Measurements from ENCODE around the gene DPP6. TPM values are rescaled to one million over a fixed set of nuclear protein-coding genes. Genes with fewer than 3 reads are reported as not detected.
A peak's percentile ranks its signal among the peaks of the same experiment; 100 is the strongest.

The DPP6 gene
- total and polyA plus RNA-seq, 11 donors = 0.05 to 2.9 (median 0.11) TPM; not detected in 3

DNA sequence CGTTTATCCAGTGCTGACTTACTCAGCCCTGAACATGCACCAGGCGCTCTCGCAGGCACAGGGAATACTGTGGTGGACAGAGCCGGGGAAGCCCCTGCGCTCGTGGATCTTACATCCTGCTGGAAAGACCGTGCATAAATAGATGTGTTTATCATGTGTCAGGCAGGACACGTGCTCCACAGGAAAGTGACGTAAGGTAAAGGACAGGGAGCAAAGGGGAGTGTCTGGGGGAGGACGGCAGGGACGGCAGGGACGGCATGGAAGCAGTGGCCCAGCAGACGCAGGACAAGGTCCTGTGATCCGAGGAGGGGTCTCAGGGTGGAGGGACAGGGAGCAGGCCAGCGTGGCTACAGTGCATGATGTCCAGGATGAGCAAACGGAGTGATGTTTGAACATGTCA is 540.2 kb downstream of the DPP6 start:
- ATAC-seq = peak in 2 of 4 donors; percentile 32 to 50
- no peaks in the 10 kb centered on the region for H3K27me3 ChIP-seq
- peak in 2 of 5 donors; percentile 14 to 37 for DNase-seq
- peaks cover 0 to 4% (median 0%) of the 10 kb centered on the region in 12 donors for H3K9me3 ChIP-seq
- H3K27ac ChIP-seq = no peak overlapping the region
- TF ChIP-seq, protein P1, sequence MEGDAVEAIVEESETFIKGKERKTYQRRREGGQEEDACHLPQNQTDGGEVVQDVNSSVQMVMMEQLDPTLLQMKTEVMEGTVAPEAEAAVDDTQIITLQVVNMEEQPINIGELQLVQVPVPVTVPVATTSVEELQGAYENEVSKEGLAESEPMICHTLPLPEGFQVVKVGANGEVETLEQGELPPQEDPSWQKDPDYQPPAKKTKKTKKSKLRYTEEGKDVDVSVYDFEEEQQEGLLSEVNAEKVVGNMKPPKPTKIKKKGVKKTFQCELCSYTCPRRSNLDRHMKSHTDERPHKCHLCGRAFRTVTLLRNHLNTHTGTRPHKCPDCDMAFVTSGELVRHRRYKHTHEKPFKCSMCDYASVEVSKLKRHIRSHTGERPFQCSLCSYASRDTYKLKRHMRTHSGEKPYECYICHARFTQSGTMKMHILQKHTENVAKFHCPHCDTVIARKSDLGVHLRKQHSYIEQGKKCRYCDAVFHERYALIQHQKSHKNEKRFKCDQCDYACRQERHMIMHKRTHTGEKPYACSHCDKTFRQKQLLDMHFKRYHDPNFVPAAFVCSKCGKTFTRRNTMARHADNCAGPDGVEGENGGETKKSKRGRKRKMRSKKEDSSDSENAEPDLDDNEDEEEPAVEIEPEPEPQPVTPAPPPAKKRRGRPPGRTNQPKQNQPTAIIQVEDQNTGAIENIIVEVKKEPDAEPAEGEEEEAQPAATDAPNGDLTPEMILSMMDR (IDR thresholded peaks at IDR 0.05) = no peak
- TF ChIP-seq POLR2A (IDR thresholded peaks at IDR 0.05) = no peak
- intact Hi-C loops (cut with DNase I) = no loop called here
- no peaks in the 10 kb centered on the region for H3K4me1 ChIP-seq
- 32 to 47% (median 44%) methylated on average over 16 of the region's 16 CpGs for WGBS, 4 donors
- no peaks in the 10 kb centered on the region for H3K36me3 ChIP-seq
- no peak overlapping the region for H3K4me3 ChIP-seq

DNA sequence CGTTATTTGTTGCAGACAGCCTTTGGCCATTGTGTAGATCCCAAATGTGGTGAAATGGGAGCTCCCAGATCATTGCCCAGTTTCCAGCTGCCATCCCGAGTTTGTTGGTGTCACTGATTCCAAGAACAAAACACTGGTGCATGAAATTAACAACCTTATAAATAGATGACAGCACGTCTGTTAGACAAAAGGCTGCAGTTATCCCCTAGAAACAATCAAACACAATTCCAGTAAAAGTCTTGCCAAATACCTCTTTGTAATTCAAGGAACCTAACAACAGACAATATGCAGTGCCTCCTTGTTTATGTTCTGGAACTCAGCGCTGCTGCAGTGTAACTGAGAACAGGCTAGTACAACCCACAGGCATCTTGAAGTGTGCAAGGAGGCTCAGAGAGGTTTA is 546.2 kb downstream of the DPP6 start:
- Histone ChIP-seq H3K36me3 (no peaks in the 10 kb centered on the region), H3K4me3 (no peak overlapping the region), H3K27me3 (no peaks in the 10 kb centered on the region), H3K9me3 (no peaks in the 10 kb centered on the region), H3K4me1 (no peaks in the 10 kb centered on the region), H3K27ac (no peak overlapping the region)
- DNase-seq (no peak), ATAC-seq (no peak)
- intact Hi-C loops (cut with DNase I) = no loop called here
- TF ChIP-seq, protein P1 (IDR thresholded peaks at IDR 0.05) = no peak
- TF ChIP-seq POLR2A (IDR thresholded peaks at IDR 0.05) = no peak
- 67 to 75% (median 70%) methylated on average over 4 of the region's 4 CpGs for WGBS, 4 donors

DNA sequence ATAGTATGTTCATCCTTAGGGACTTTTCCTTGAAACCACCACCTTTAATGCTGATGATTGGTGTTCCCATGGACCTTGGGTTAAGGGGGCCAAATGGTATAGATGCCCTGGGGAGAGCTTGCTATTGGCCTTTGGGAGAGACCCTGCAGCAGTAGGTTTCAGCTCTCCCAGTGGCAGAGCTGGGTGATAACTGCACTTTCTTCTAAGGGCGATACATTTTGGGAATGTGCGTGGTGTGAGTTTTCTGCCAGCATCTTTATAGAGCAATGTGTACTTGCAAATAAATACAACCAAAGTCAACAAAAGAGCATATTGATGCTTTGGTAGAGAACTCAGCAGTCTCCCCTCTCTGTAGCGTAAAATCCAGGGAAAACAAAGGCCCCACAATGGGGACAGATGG is 546.7 kb downstream of the DPP6 start:
- intact Hi-C loops (cut with DNase I) = no loop called here
- no peak for DNase-seq
- no peaks in the 10 kb centered on the region for H3K4me1 ChIP-seq
- H3K9me3 ChIP-seq = no peaks in the 10 kb centered on the region
- TF ChIP-seq POLR2A (IDR thresholded peaks at IDR 0.05) = no peak
- TF ChIP-seq, protein P1 (IDR thresholded peaks at IDR 0.05) = no peak
- no peak overlapping the region for H3K27ac ChIP-seq
- WGBS, 4 donors = 84 to 93% (median 88%) methylated on average over 3 of the region's 3 CpGs
- no peaks in the 10 kb centered on the region for H3K27me3 ChIP-seq
- ATAC-seq = no peak
- H3K36me3 ChIP-seq = no peaks in the 10 kb centered on the region
- no peak overlapping the region for H3K4me3 ChIP-seq

DNA sequence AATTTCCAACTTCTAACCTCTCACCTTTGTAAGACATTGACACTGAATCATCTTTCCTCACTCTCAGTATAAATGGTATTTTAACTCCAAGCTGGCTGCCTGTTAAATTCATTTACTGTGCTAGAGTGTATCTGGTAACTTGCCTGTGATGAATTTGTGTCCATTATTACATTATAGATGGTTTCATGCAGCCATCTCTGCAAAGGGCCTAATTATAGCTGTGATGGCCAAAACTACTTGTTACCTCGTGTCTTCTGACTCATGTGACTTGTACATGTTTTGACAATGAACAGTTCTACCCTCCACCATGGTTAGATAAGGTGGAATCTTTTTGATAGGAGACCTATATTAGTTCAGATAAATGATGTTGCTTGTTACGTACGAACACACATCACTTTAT is 558.7 kb downstream of the DPP6 start:
- intact Hi-C loops (cut with DNase I) = no loop called here
- H3K4me1 ChIP-seq = no peaks in the 10 kb centered on the region
- DNase-seq (no peak), ATAC-seq (no peak)
- H3K27ac ChIP-seq = no peak overlapping the region
- H3K4me3 ChIP-seq = no peak overlapping the region
- H3K9me3 ChIP-seq = no peaks in the 10 kb centered on the region
- H3K36me3 ChIP-seq = no peaks in the 10 kb centered on the region
- H3K27me3 ChIP-seq = no peaks in the 10 kb centered on the region
- TF ChIP-seq POLR2A (IDR thresholded peaks at IDR 0.05) = no peak
- TF ChIP-seq, protein P1 (IDR thresholded peaks at IDR 0.05) = no peak
- WGBS, 4 donors = 37 to 53% (median 38%) methylated on average over 3 of the region's 3 CpGs

Data from heart left ventricle (tissue), 16 donors.